Muscle layer of duodenum (tissue), 2 donors: Measurements from ENCODE around the gene AFAP1.

Source experiments
- H3K27ac ChIP-seq: one replicate; pipeline ENCODE4 v1.7.0; 2013; ENCODE audit warnings: mild to moderate bottlenecking, low read length
- H3K27me3 ChIP-seq: one replicate; pipeline ENCODE4 v1.7.0; 2013; ENCODE audit warnings: low read depth, mild to moderate bottlenecking, control low read depth, low read length
- H3K36me3 ChIP-seq, 2 donors: one replicate each; pipeline ENCODE4 v1.7.0; 2013; ENCODE audit warnings: low read length in 2 of 2, control low read depth in 1 of 2, mild to moderate bottlenecking in 1 of 2; ENCODE audit not compliant: insufficient read depth in 2 of 2, control insufficient read depth in 1 of 2
- H3K4me1 ChIP-seq, 2 donors: one replicate each; pipeline ENCODE4 v1.7.0; 2013; ENCODE audit warnings: low read length in 2 of 2, mild to moderate bottlenecking in 2 of 2, control low read depth in 1 of 2, moderate library complexity in 1 of 2; ENCODE audit not compliant: insufficient read depth in 2 of 2, control insufficient read depth in 1 of 2
- H3K4me3 ChIP-seq, 2 donors: one replicate each; pipeline ENCODE4 v1.7.0; 2013; ENCODE audit warnings: low read length in 2 of 2, low read depth in 1 of 2, mild to moderate bottlenecking in 1 of 2
- H3K9me3 ChIP-seq, 2 donors: one replicate each; pipeline ENCODE4 v1.7.0; 2013; ENCODE audit warnings: low read length in 2 of 2, control low read depth in 1 of 2, mild to moderate bottlenecking in 1 of 2; ENCODE audit not compliant: control insufficient read depth in 1 of 2
- donor health status: healthy.

AFAP1 gene

GRCh38 chr4:7842384-7843279 is 97.0 kb downstream of the AFAP1 start:
- peaks cover 9 to 29% of the 10 kb centered on the region in 2 donors for H3K4me1 ChIP-seq
- peak overlapping the region; percentile 91 for H3K27ac ChIP-seq
- no peaks in the 10 kb centered on the region for H3K27me3 ChIP-seq
- H3K9me3 ChIP-seq: no peaks in the 10 kb centered on the region
- H3K4me3 ChIP-seq: peak overlapping the region in 1 of 2 donors; percentile 34
- no peaks in the 10 kb centered on the region for H3K36me3 ChIP-seq

GRCh38 chr4:7841894-7842293 is 97.8 kb downstream of the AFAP1 start:
- no peaks in the 10 kb centered on the region for H3K9me3 ChIP-seq
- no peak overlapping the region for H3K4me3 ChIP-seq
- peak overlapping the region; percentile 91 for H3K27ac ChIP-seq
- H3K36me3 ChIP-seq: peaks cover 0 to 5% of the 10 kb centered on the region in 2 donors
- H3K27me3 ChIP-seq: no peaks in the 10 kb centered on the region
- peaks cover 9 to 29% of the 10 kb centered on the region in 2 donors for H3K4me1 ChIP-seq

GRCh38 chr4:7841071-7841470 is 98.6 kb downstream of the AFAP1 start:
- H3K9me3 ChIP-seq: no peaks in the 10 kb centered on the region
- peak overlapping the region; percentile 36 for H3K27ac ChIP-seq

GRCh38 chr4:7839856-7840255 is 99.8 kb downstream of the AFAP1 start:
- Histone ChIP-seq H3K36me3 (peaks cover 0 to 10% of the 10 kb centered on the region in 2 donors), H3K9me3 (no peaks in the 10 kb centered on the region), H3K27me3 (no peaks in the 10 kb centered on the region), H3K27ac (no peak overlapping the region), H3K4me1 (peaks cover 9 to 18% of the 10 kb centered on the region in 2 donors), H3K4me3 (no peak overlapping the region)

More at GRCh38 chr4:7841071-7841470, 98.6 kb downstream of the AFAP1 start:
- H3K36me3 ChIP-seq: peaks cover 0 to 10% of the 10 kb centered on the region in 2 donors
- peaks cover 9 to 29% of the 10 kb centered on the region in 2 donors for H3K4me1 ChIP-seq
- no peak overlapping the region for H3K4me3 ChIP-seq
- no peaks in the 10 kb centered on the region for H3K27me3 ChIP-seq

- Histone ChIP-seq H3K9me3 (no peaks in the 10 kb centered on the region), H3K27me3 (no peaks in the 10 kb centered on the region), H3K4me1 (peaks cover 0 to 2% of the 10 kb centered on the region in 2 donors), H3K4me3 (no peak overlapping the region), H3K36me3 (peaks cover 0 to 10% of the 10 kb centered on the region in 2 donors), H3K27ac (no peak overlapping the region)
These were observed 101.4 kb downstream of the AFAP1 start for GRCh38 chr4:7838136-7838782.

GRCh38 chr4:7837597-7838135 is 102.0 kb downstream of the AFAP1 start:
- H3K27me3 ChIP-seq: no peaks in the 10 kb centered on the region
- H3K36me3 ChIP-seq: peaks cover 0 to 10% of the 10 kb centered on the region in 2 donors
- no peak overlapping the region for H3K27ac ChIP-seq
- H3K4me3 ChIP-seq: no peak overlapping the region
- no peaks in the 10 kb centered on the region for H3K9me3 ChIP-seq
- H3K4me1 ChIP-seq: no peaks in the 10 kb centered on the region

GRCh38 chr4:7831858-7832730 is 107.6 kb downstream of the AFAP1 start:
- Histone ChIP-seq H3K9me3 (no peaks in the 10 kb centered on the region), H3K4me1 (peaks cover 5 to 10% of the 10 kb centered on the region in 2 donors), H3K4me3 (no peak overlapping the region), H3K27ac (peak overlapping the region; percentile 81), H3K27me3 (no peaks in the 10 kb centered on the region), H3K36me3 (peaks cover 0 to 10% of the 10 kb centered on the region in 2 donors)

GRCh38 chr4:7831330-7831729 is 108.3 kb downstream of the AFAP1 start:
- Histone ChIP-seq H3K36me3 (peaks cover 0 to 11% of the 10 kb centered on the region in 2 donors), H3K9me3 (no peaks in the 10 kb centered on the region), H3K27ac (peak overlapping the region; percentile 81), H3K4me3 (no peak overlapping the region), H3K27me3 (no peaks in the 10 kb centered on the region), H3K4me1 (peaks cover 5 to 10% of the 10 kb centered on the region in 2 donors)

GRCh38 chr4:7830747-7831146 is 108.9 kb downstream of the AFAP1 start:
- peaks cover 5 to 10% of the 10 kb centered on the region in 2 donors for H3K4me1 ChIP-seq
- peak overlapping the region; percentile 81 for H3K27ac ChIP-seq
- H3K9me3 ChIP-seq: no peaks in the 10 kb centered on the region
- H3K36me3 ChIP-seq: peaks cover 3 to 10% of the 10 kb centered on the region in 2 donors
- H3K27me3 ChIP-seq: no peaks in the 10 kb centered on the region
- no peak overlapping the region for H3K4me3 ChIP-seq

- H3K27me3 ChIP-seq: no peaks in the 10 kb centered on the region
- no peak overlapping the region for H3K4me3 ChIP-seq
- H3K36me3 ChIP-seq: peaks cover 5 to 10% of the 10 kb centered on the region in 2 donors
- H3K4me1 ChIP-seq: peaks cover 5 to 10% of the 10 kb centered on the region in 2 donors
- H3K27ac ChIP-seq: peak overlapping the region; percentile 19
- no peaks in the 10 kb centered on the region for H3K9me3 ChIP-seq
These were observed 109.7 kb downstream of the AFAP1 start for GRCh38 chr4:7829652-7830580.
